Measurements from ENCODE around the gene NUP93.

The NUP93 gene

DNA sequence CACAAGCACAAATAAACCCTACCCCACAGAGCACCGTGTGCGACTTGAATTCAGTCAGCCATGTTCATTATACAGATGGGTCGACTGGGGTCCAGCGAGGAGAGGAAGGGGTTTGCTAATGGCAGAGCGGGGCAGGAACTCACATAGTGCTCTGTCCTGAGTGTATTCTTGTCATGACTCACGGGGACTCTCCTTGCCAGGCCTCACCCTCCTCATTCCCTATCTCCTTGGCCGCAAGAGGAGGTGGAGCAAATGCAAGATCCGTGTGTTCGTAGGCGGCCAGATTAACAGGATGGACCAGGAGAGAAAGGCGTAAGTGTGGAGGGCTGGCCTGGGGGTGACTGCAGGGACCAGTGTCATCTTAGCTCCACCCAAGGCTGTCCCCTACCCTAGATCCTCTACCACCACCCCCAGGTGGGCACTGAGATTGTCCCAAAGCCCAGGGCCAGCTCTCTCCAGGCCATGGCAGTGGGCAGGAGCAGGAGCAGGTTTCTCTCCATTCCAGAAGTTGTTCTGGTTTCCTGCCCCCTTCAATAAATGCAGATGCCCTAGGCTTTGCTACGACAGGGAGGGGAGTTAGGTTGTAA lies 164.5 kb downstream of the NUP93 start:
- Histone ChIP-seq H3K27me3 (ENCODE audit: insufficient read depth, low read length, poor library complexity, severe bottlenecking) (no peaks in the 10 kb centered on the region), H3K36me3 (ENCODE audit: insufficient read depth, low read length) (no peaks in the 10 kb centered on the region), H3F3A (ENCODE audit: low read depth) (no peaks in the 10 kb centered on the region), H3K4me3 (ENCODE audit: low read length, poor library complexity, severe bottlenecking) (no peak overlapping the region), H3K9me2 (replicated peaks; ENCODE audit: low read depth, low read length) (no peaks in the 10 kb centered on the region), H2AFZ (ENCODE audit: low read length) (no peak overlapping the region), H3K79me2 (ENCODE audit: insufficient read depth, low read length) (no peaks in the 10 kb centered on the region), H3K4me2 (ENCODE audit: low read depth, low read length, poor library complexity, severe bottlenecking) (no peak overlapping the region), H4K20me1 (ENCODE audit: insufficient read depth, low read length, poor library complexity, severe bottlenecking) (no peaks in the 10 kb centered on the region), H3K9ac (ENCODE audit: low read depth, low read length, poor library complexity, severe bottlenecking) (no peak overlapping the region), H3K9me3 (ENCODE audit: insufficient read depth, low read depth, low read length) (no peaks in the 10 kb centered on the region), H3K4me1 (ENCODE audit: insufficient read depth, low read length, poor library complexity, severe bottlenecking) (no peaks in the 10 kb centered on the region)
- TF ChIP-seq CTCF (conservative IDR thresholded peaks at IDR 0.05; ENCODE audit: low read length) (no peak), EZH2phosphoT487 (IDR thresholded peaks at IDR 0.05; ENCODE audit: borderline replicate concordance) (no peak)

- no peak overlapping the region for H3K4me3 ChIP-seq (ENCODE audit: low read length, poor library complexity, severe bottlenecking)
- no peak overlapping the region for H3K4me2 ChIP-seq (ENCODE audit: low read depth, low read length, poor library complexity, severe bottlenecking)
- H3K4me1 ChIP-seq (ENCODE audit: insufficient read depth, low read length, poor library complexity, severe bottlenecking): no peaks in the 10 kb centered on the region
- H3K79me2 ChIP-seq (ENCODE audit: insufficient read depth, low read length): no peaks in the 10 kb centered on the region
- H2AFZ ChIP-seq (ENCODE audit: low read length): no peak overlapping the region
- no peaks in the 10 kb centered on the region for H3K9me2 ChIP-seq (replicated peaks; ENCODE audit: low read depth, low read length)
- no peak overlapping the region for H3K9ac ChIP-seq (ENCODE audit: low read depth, low read length, poor library complexity, severe bottlenecking)
- TF ChIP-seq EZH2phosphoT487 (IDR thresholded peaks at IDR 0.05; ENCODE audit: borderline replicate concordance): no peak
- no peak for TF ChIP-seq CTCF (conservative IDR thresholded peaks at IDR 0.05; ENCODE audit: low read length)
- H4K20me1 ChIP-seq (ENCODE audit: insufficient read depth, low read length, poor library complexity, severe bottlenecking): no peaks in the 10 kb centered on the region
- no peaks in the 10 kb centered on the region for H3F3A ChIP-seq (ENCODE audit: low read depth)
- no peaks in the 10 kb centered on the region for H3K27me3 ChIP-seq (ENCODE audit: insufficient read depth, low read length, poor library complexity, severe bottlenecking)
- no peaks in the 10 kb centered on the region for H3K36me3 ChIP-seq (ENCODE audit: insufficient read depth, low read length)
- H3K9me3 ChIP-seq (ENCODE audit: insufficient read depth, low read depth, low read length): no peaks in the 10 kb centered on the region
These were observed 165.9 kb downstream of the NUP93 start for GRCh38 chr16:56895813-56896212.

GRCh38 chr16:56896244-56896643 lies 166.3 kb downstream of the NUP93 start:
- Histone ChIP-seq H4K20me1 (ENCODE audit: insufficient read depth, low read length, poor library complexity, severe bottlenecking) (no peaks in the 10 kb centered on the region), H3K4me1 (ENCODE audit: insufficient read depth, low read length, poor library complexity, severe bottlenecking) (no peaks in the 10 kb centered on the region), H3K9me3 (ENCODE audit: insufficient read depth, low read depth, low read length) (no peaks in the 10 kb centered on the region), H3K4me2 (ENCODE audit: low read depth, low read length, poor library complexity, severe bottlenecking) (no peak overlapping the region), H3K4me3 (ENCODE audit: low read length, poor library complexity, severe bottlenecking) (no peak overlapping the region), H2AFZ (ENCODE audit: low read length) (no peak overlapping the region), H3K27me3 (ENCODE audit: insufficient read depth, low read length, poor library complexity, severe bottlenecking) (no peaks in the 10 kb centered on the region), H3K36me3 (ENCODE audit: insufficient read depth, low read length) (no peaks in the 10 kb centered on the region), H3K9ac (ENCODE audit: low read depth, low read length, poor library complexity, severe bottlenecking) (no peak overlapping the region), H3K79me2 (ENCODE audit: insufficient read depth, low read length) (no peaks in the 10 kb centered on the region), H3K9me2 (replicated peaks; ENCODE audit: low read depth, low read length) (no peaks in the 10 kb centered on the region), H3F3A (ENCODE audit: low read depth) (no peaks in the 10 kb centered on the region)
- TF ChIP-seq EZH2phosphoT487 (IDR thresholded peaks at IDR 0.05; ENCODE audit: borderline replicate concordance) (no peak), CTCF (conservative IDR thresholded peaks at IDR 0.05; ENCODE audit: low read length) (no peak)

All from Loucy (cell line).